Right renal pelvis (tissue), 4 donors: ENCODE measurements around the gene MAP9. TPM values are rescaled to one million over a fixed set of nuclear protein-coding genes. Genes with fewer than 3 reads are reported as not detected.
"Not testable (repeated sequence)": the region's sequence is repeated elsewhere in the genome, so short reads cannot be mapped to it uniquely, and the experiment has no call there.

Source experiments
- DNase-seq, 4 donors: peaks; one replicate each; pipeline ENCODE4 v3.0.0-alpha.2; 2013; ENCODE audit warnings: low read depth in 4 of 4, low spot score in 3 of 4, missing footprints in 1 of 4
- polyA plus RNA-seq, 4 donors: library from polyadenylated mRNA; unstranded; fragments of 120-200 nt; gene quantifications; one replicate each; pipeline ENCODE4 v1.2.1, GENCODE V29; 2013; ENCODE audit not compliant: insufficient read length in 4 of 4

The MAP9 gene
- polyA plus RNA-seq, 4 donors, result 27.0 to 36.3 (median 33.3) TPM

- DNase-seq, result no peak
These were observed 22.7 kb downstream of the MAP9 start for GRCh38 chr4:155353923-155354540.

- DNase-seq, result no peak
These were observed 34.6 kb downstream of the MAP9 start for GRCh38 chr4:155342142-155342541.

GRCh38 chr4:155339999-155340398, 36.8 kb downstream of the MAP9 start:
- DNase-seq, result no peak

DNA sequence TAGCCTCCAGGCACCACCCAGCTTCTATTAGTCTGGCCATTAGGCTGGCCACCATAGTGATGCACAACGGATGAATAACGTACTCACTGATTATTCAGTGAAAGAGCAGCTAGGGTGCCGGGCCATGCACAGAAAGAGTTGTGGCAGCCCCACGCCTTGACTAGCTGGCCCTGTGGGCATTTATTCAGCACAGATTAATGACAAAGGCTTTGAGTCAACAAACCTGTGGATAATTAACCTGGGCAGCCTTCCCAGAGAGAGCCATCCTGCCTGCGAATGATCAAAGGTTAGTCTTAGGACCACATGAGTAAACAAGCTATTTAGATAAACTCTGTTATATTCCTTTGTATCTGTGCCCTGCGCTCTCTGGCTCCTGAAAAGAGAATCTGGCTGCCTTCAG, 37.2 kb downstream of the MAP9 start:
- no peak for DNase-seq

DNA sequence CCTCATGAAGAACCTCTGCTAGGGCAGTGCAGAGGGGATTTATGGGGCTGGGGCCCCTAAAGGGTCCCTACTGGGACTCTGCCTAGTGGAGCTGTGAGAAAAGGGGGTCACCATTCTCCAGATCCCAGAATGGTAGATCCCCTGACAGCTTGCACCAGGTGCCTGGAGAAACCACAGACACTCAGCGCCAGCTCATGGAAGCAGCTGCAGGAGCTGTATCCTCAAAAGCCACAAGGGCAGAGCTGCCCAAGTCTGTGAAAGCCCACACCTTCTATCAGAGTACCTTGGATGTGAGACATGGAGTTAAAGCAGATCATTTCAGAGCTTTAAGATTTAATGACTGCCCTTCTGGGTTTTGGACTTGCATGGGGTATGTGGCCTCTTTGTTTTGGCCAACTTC, 38.6 kb downstream of the MAP9 start:
- no peak for DNase-seq

DNA sequence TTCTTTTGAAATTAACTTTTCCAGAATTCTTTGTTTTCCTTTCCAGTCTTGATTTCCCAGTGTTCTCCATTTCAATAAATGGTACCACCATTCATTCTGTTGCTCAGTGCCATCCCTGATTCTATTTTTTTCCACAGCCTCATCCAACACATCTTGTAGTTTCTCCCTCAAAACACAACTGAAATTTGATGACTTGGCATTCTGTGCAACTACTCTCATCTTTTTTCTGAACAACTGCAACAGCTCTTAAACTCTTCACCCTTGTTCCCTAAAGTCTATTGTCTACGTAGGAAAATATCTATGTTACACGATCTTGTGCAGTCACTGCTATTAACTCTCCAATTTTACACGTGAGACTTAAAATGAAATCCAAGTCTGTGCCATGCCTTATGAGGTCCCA, 40.5 kb downstream of the MAP9 start:
- DNase-seq, result no peak

- no peak for DNase-seq
These were observed 45.3 kb downstream of the MAP9 start for GRCh38 chr4:155331478-155331877.

DNA sequence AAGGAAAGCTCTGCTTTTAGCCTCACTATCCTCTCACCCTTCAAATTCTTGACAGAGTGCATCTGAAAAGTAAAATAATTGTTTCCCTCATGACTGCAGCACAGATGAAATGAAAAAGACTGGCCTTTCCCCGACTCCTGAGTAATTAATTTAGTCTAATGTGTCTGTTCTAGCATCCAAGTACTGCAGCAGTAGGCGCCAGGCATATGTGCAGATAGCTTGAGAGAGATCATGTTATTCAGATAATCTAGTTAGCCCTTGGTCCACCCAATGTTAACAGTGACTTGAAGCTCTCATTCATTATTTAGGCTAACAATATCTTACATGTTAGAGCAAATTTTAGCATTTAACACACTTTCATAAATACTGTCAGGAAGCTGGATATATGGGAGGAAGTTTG, 54.0 kb downstream of the MAP9 start:
- DNase-seq, result no peak

- DNase-seq, result no peak
These were observed 55.8 kb downstream of the MAP9 start for GRCh38 chr4:155321006-155321405.

GRCh38 chr4:155319516-155319915, 57.2 kb downstream of the MAP9 start:
- DNase-seq, result no peak

- not testable (repeated sequence) for DNase-seq
These were observed 64.7 kb downstream of the MAP9 start for GRCh38 chr4:155312027-155312426.

GRCh38 chr4:155307731-155308277, 69.0 kb downstream of the MAP9 start:
- DNase-seq, result no peak

- no peak for DNase-seq
These were observed 71.1 kb downstream of the MAP9 start for GRCh38 chr4:155305619-155306018.

GRCh38 chr4:155304375-155304774, 72.4 kb downstream of the MAP9 start:
- no peak for DNase-seq

DNA sequence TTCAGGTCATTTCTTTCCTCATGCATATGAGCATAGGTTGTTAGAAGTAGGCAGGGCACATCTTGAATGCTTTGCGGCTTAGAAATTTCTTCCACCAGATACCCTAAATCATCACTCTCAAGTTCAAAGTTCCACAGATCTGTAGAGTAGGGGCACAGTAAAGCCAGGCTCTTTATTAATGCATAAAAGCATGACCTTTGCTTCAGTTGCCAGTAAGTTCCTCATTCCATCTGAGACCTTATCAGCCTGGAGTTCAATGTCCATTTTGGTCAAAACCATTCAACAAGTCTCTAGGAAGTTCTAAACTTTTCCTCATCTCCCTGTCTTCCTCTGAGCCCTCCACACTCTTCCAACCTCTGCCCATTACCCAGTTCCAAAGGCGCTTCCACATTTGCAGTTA, 77.7 kb downstream of the MAP9 start:
- no peak for DNase-seq

Other genes starting within 250 kb of the MAP9 start
- under 1 TPM; 0.40 to 0.94 (median 0.56) TPM for gene NPY2R, start 168.3 kb downstream of the MAP9 start, polyA plus RNA-seq